Hepatic stellate cell (primary cell): ENCODE data around the gene EHD4.
A peak's percentile ranks its signal among the peaks of the same experiment; 100 is the strongest.

Source experiments
- DNase-seq: peaks from one replicate; pipeline ENCODE4 v3.0.0; 2011; ENCODE audit warnings: low spot score

The EHD4 gene

GRCh38 chr15:41957021-41957897, 15.1 kb downstream of the EHD4 start:
- DNase-seq, result no peak

GRCh38 chr15:41955807-41956525, 16.4 kb downstream of the EHD4 start:
- no peak for DNase-seq

- no peak for DNase-seq
Observed at GRCh38 chr15:41955100-41955499, 17.3 kb downstream of the EHD4 start.

- no peak for DNase-seq
Observed at GRCh38 chr15:41954036-41954435, 18.3 kb downstream of the EHD4 start.

- no peak for DNase-seq
Observed at GRCh38 chr15:41952013-41952563, 20.3 kb downstream of the EHD4 start.

GRCh38 chr15:41951571-41951970, 20.8 kb downstream of the EHD4 start:
- DNase-seq, result no peak

- no peak for DNase-seq
Observed at GRCh38 chr15:41950489-41950888, 21.9 kb downstream of the EHD4 start.

- DNase-seq, result no peak
Observed at GRCh38 chr15:41950127-41950483, 22.3 kb downstream of the EHD4 start.

- no peak for DNase-seq
Observed at GRCh38 chr15:41949401-41950126, 22.8 kb downstream of the EHD4 start.

GRCh38 chr15:41948490-41948889, 23.9 kb downstream of the EHD4 start:
- DNase-seq, result no peak

GRCh38 chr15:41946970-41947369, 25.4 kb downstream of the EHD4 start:
- DNase-seq, result no peak

- no peak for DNase-seq
Observed at GRCh38 chr15:41945731-41946130, 26.6 kb downstream of the EHD4 start.

GRCh38 chr15:41945221-41945620, 27.1 kb downstream of the EHD4 start:
- no peak for DNase-seq

GRCh38 chr15:41944313-41944940, 27.9 kb downstream of the EHD4 start:
- DNase-seq, result peak; percentile 84

GRCh38 chr15:41943543-41944312, 28.6 kb downstream of the EHD4 start:
- no peak for DNase-seq

- no peak for DNase-seq
Observed at GRCh38 chr15:41942886-41943285, 29.5 kb downstream of the EHD4 start.

- DNase-seq, result no peak
Observed at GRCh38 chr15:41941644-41942415, 30.5 kb downstream of the EHD4 start.

GRCh38 chr15:41940441-41940857, 31.9 kb downstream of the EHD4 start:
- DNase-seq, result no peak

- DNase-seq, result no peak
Observed at GRCh38 chr15:41939986-41940385, 32.4 kb downstream of the EHD4 start.

GRCh38 chr15:41937568-41937923, 34.8 kb downstream of the EHD4 start:
- no peak for DNase-seq
